Measurements from ENCODE around the gene PDZRN4. TPM values are rescaled to one million over a fixed set of nuclear protein-coding genes. Genes with fewer than 3 reads are reported as not detected.
"Not testable (repeated sequence)": the region's sequence is repeated elsewhere in the genome, so short reads cannot be mapped to it uniquely, and the experiment has no call there.

The PDZRN4 gene
- total RNA-seq (2014; rRNA removed; shearing (Covaris generic)), result not detected in 2 replicates

GRCh38 chr12:41188058-41188840 is at the start of gene PDZRN4:
Gene PDZRN4, plus strand, starts transcription at chr12:41188320.
- DNase-seq (ENCODE audit: low read depth), result no peak

- DNase-seq (ENCODE audit: low read depth), result no peak
Measured at GRCh38 chr12:41140117-41140516, 48.0 kb upstream of the PDZRN4 start.

- DNase-seq (ENCODE audit: low read depth), result no peak
Measured at GRCh38 chr12:41141104-41141503, 47.0 kb upstream of the PDZRN4 start.

- DNase-seq (ENCODE audit: low read depth), result no peak
Measured at GRCh38 chr12:41142376-41142775, 45.7 kb upstream of the PDZRN4 start.

- no peak for DNase-seq (ENCODE audit: low read depth)
Measured at GRCh38 chr12:41151793-41152192, 36.3 kb upstream of the PDZRN4 start.

- no peak for DNase-seq (ENCODE audit: low read depth)
Measured at GRCh38 chr12:41162461-41162860, 25.7 kb upstream of the PDZRN4 start.

- DNase-seq (ENCODE audit: low read depth), result no peak
Measured at GRCh38 chr12:41167701-41168100, 20.4 kb upstream of the PDZRN4 start.

GRCh38 chr12:41174602-41175001 is 13.5 kb upstream of the PDZRN4 start:
- DNase-seq (ENCODE audit: low read depth), result no peak

GRCh38 chr12:41179507-41179906 is 8.6 kb upstream of the PDZRN4 start:
- DNase-seq (ENCODE audit: low read depth), result not testable (repeated sequence)

- no peak for DNase-seq (ENCODE audit: low read depth)
Measured at GRCh38 chr12:41184864-41185263, 3.3 kb upstream of the PDZRN4 start.

- DNase-seq (ENCODE audit: low read depth), result no peak
Measured at GRCh38 chr12:41186026-41186425, 2.1 kb upstream of the PDZRN4 start.

- no peak for DNase-seq (ENCODE audit: low read depth)
Measured at GRCh38 chr12:41188841-41189394, 798 bp downstream of the PDZRN4 start.

GRCh38 chr12:41189395-41190251 is 1.5 kb downstream of the PDZRN4 start:
- no peak for DNase-seq (ENCODE audit: low read depth)

GRCh38 chr12:41190338-41190737 is 2.2 kb downstream of the PDZRN4 start:
- peak; percentile 15 for DNase-seq (ENCODE audit: low read depth)

- DNase-seq (ENCODE audit: low read depth), result not testable (repeated sequence)
Measured at GRCh38 chr12:41191549-41191948, 3.4 kb downstream of the PDZRN4 start.

- no peak for DNase-seq (ENCODE audit: low read depth)
Measured at GRCh38 chr12:41193311-41193710, 5.2 kb downstream of the PDZRN4 start.

- no peak for DNase-seq (ENCODE audit: low read depth)
Measured at GRCh38 chr12:41202051-41202450, 13.9 kb downstream of the PDZRN4 start.

- no peak for DNase-seq (ENCODE audit: low read depth)
Measured at GRCh38 chr12:41205070-41205709, 17.1 kb downstream of the PDZRN4 start.

- no peak for DNase-seq (ENCODE audit: low read depth)
Measured at GRCh38 chr12:41206298-41206697, 18.2 kb downstream of the PDZRN4 start.

GRCh38 chr12:41211448-41211847 is 23.3 kb downstream of the PDZRN4 start:
- no peak for DNase-seq (ENCODE audit: low read depth)

GRCh38 chr12:41212625-41213024 is 24.5 kb downstream of the PDZRN4 start:
- DNase-seq (ENCODE audit: low read depth), result no peak

- no peak for DNase-seq (ENCODE audit: low read depth)
Measured at GRCh38 chr12:41213107-41213506, 25.0 kb downstream of the PDZRN4 start.
